GM18505 (cell line): Measurements from ENCODE around the gene RABEP2.
"Not testable (repeated sequence)": the region's sequence is repeated elsewhere in the genome, so short reads cannot be mapped to it uniquely, and the experiment has no call there.

Experiments used
- ATAC-seq: cut with Tn5 transposase; IDR thresholded peaks from one replicate; pipeline ENCODE4 v1.9.1; 2021; ENCODE audit not compliant: unreplicated experiment
- POLR2A ChIP-seq: IDR thresholded peaks from 4 replicates; pipeline ENCODE4 v1.6.1; 2011; ENCODE audit warnings: borderline replicate concordance; ENCODE audit not compliant: insufficient read depth, insufficient read length; ENCODE audit errors: extremely low read depth

The RABEP2 gene

GRCh38 chr16:28876019-28876659 lies 48.9 kb downstream of the RABEP2 start:
- ATAC-seq, result no peak
- TF ChIP-seq POLR2A, result no peak

- TF ChIP-seq POLR2A, result no peak
- no peak for ATAC-seq
These were observed 49.7 kb downstream of the RABEP2 start for GRCh38 chr16:28875134-28876018.

- no peak for TF ChIP-seq POLR2A
- no peak for ATAC-seq
These were observed 50.6 kb downstream of the RABEP2 start for GRCh38 chr16:28874406-28874805.

DNA sequence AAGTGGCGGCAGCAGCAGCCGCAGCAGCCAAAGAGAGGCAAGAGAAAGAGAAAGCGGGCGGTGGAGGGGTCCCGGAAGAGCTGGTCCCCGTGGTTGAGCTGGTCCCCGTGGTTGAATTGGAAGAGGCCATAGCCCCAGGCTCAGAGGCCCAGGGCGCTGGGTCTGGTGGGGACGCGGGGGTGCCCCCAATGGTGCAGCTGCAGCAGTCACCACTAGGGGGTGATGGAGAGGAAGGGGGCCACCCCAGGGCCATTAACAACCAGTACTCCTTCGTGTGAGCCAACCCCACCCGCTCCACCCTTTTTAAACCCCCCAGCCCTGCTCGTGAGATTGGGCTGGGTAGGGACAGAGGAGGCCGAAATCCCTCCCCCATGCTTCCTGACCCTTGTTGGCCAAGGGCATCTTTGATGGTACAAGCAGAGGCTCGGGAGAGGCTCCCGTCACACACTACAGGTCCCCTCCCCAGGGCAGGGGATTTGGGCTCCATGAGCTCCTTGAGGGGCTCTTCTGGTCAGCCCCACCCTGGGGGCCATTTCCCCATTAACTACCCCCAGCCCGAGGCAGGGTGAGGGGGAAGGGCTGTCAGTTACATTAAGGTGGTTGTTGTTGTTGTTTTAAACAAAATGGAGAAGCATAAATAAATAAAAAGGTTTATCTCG lies 51.4 kb downstream of the RABEP2 start:
- no peak for ATAC-seq
- no peak for TF ChIP-seq POLR2A

- no peak for ATAC-seq
- TF ChIP-seq POLR2A, result no peak
These were observed 52.1 kb downstream of the RABEP2 start for GRCh38 chr16:28872952-28873351.

- no peak for ATAC-seq
- TF ChIP-seq POLR2A, result no peak
These were observed 55.8 kb downstream of the RABEP2 start for GRCh38 chr16:28869201-28869600.

DNA sequence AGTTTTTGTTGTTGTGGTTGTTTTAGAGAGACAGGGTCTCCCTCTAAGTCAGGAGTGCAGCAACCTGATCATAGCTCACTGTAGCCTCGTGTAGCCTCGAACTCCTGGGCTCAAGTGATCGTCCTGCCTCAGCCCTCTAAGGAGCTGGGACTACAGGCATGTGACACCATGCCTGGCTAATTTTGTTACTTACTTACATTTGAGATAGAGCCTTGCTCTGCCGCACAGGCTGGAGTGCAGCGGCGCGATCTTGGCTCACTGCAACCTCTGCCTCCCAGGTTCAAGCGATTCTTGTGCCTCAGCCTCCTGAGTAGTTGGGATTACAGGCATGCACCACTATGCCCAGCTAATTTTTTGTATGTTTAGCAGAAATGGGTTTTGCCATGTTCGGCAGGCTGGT lies 57.4 kb downstream of the RABEP2 start:
- ATAC-seq, result not testable (repeated sequence)

DNA sequence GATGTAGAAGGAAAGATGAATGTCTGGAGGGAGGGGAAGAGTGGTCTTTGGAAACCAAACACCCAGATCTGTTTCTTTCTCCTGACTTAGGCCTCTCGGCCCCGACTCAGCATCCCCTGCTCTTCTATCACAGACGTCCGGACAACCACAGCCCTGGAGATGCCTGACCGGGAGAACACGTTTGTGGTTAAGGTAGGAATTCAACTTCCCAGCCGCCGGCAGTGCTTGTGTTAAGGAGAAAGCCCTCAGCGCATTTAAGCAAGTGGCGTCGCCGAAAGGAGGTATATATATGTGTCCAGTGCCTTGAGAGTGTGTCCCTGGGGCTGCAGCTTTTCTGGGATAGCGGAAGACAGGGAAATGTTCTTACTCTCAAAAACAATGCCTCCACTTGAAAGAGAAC lies 57.8 kb downstream of the RABEP2 start:
- TF ChIP-seq POLR2A, result no peak
- no peak for ATAC-seq

GRCh38 chr16:28866454-28866804 lies 58.6 kb downstream of the RABEP2 start:
- no peak for TF ChIP-seq POLR2A
- ATAC-seq, result no peak

DNA sequence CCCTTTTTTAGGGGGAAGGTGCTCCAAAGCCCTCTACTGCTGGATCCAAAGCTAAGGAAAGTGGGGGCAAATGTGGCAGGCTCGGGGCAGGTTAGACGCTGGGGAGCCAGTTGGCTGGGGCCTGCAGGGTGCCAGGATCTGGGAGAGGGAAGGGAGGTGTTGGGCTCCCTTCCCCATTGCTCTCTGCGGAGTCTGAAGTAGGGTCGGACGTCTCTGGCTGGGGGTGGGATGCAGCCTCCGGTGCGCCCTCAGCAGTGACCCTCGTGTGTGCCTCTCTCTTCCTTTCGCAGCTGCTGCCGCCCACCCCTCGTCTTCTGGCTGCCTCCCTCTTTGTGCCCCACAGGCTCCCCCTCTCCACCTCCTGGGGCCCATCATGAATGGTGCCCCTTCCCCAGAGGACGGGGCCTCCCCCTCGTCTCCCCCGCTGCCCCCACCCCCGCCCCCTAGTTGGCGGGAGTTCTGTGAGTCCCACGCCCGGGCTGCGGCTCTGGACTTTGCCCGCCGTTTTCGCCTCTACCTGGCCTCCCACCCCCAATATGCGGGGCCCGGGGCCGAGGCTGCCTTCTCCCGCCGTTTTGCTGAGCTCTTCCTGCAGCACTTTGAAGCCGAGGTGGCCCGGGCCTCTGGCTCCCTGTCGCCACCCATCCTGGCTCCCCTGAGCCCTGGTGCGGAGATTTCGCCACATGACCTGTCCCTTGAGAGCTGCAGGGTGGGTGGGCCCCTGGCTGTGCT lies 59.1 kb downstream of the RABEP2 start:
- ATAC-seq, result no peak
- no peak for TF ChIP-seq POLR2A

- no peak for TF ChIP-seq POLR2A
- ATAC-seq, result no peak
These were observed 59.9 kb downstream of the RABEP2 start for GRCh38 chr16:28865001-28865688.

GRCh38 chr16:28863929-28864793 lies 60.9 kb downstream of the RABEP2 start:
- peak; percentile 5 for ATAC-seq
- no peak for TF ChIP-seq POLR2A
